Measurements from ENCODE around the gene RARB.

The RARB gene

GRCh38 chr3:25448750-25449692 is 21.0 kb downstream of the RARB start:
- no peak for DNase-seq

DNA sequence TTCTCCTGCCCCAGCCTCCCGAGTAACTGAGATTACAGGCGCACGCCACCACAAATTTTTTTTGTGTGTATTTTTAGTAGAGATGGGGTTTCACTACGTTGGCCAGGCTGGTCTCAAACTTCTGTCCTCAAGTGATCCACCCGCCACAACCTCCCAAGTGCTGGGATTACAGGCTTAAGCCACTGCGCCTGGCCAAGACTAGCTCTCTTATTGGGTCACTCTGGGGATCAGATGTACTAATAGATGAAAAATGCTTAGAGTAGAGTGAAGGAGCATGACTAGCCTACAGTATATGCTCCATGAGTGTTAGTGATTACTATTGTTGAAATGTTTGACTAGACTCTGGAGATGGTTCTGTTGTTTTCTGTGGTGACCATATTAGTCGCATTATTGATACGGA is 21.8 kb downstream of the RARB start:
- DNase-seq, result no peak

DNA sequence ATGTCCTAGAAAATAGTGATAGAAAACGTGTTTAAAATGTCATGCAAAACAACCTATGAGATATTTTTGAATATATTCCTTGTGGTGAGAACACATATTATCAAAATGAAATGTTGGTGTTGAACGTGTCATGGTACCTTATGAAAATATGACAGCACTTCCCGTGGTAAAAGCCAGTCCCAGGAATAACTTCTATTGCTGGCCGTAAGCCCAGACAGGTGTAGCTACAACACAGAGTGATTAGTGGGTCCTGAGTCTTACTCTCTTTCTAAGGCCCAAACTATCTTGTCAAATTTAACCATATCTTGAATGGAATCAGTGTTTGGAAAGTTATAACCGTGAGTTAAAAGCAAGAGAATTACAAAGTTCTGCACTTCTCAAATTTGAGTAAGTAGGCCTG is 24.1 kb downstream of the RARB start:
- DNase-seq, result no peak

DNA sequence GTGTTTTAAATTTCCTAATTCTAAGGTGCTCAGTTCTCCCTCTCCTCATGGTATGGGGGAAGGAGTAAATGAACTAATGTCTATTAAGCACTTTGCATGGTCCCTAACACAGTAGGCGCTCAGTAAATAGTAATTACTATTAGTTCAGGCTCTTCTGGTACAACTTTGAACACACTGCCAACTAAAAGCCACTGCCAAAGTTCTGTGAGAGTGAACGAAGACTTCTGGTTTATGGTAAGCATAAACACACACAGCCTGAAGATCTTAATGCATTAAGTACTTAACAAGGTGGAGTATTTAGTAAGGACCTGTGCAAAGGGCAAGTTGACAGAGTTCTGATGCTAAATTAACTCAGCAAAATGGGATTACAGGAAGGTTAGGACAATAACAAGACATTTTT is 24.7 kb downstream of the RARB start:
- no peak for DNase-seq

- DNase-seq, result no peak
Observed at GRCh38 chr3:25453619-25454004, 25.5 kb downstream of the RARB start.

GRCh38 chr3:25454005-25454927 is 26.2 kb downstream of the RARB start:
- no peak for DNase-seq

DNA sequence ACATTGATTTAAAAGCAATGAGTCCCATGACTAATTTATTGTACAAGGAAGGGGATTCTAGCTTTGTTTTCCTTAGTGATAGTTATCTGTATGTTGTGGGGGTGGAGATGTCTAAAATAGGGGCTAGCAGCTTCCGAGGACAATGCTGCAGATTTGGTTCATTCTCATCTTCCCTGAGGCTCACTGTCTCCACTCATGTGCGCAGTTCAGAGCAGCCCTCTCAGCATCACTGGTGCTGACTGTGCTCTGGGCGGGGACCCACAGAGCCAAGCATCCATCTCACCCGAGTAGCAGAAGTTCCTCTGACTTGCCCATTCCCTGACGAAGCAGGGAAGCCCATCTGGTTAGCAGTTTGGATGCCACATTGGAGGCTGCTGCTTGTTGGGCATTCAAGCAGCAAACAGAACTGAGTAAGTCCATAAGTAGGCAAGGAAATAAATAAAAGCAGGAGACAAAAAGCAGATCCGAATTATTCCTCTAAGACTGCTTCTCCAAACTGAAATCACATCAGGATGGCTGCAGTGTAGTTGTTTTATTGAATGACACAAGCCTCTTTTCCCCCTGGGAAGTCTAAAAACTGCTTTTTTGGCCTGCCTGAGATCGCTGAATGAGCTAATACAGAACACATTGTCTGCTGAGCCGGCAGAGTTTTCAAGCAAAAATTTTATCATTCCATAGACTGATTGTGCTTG is 27.5 kb downstream of the RARB start:
- DNase-seq, result peak; percentile 69

DNA sequence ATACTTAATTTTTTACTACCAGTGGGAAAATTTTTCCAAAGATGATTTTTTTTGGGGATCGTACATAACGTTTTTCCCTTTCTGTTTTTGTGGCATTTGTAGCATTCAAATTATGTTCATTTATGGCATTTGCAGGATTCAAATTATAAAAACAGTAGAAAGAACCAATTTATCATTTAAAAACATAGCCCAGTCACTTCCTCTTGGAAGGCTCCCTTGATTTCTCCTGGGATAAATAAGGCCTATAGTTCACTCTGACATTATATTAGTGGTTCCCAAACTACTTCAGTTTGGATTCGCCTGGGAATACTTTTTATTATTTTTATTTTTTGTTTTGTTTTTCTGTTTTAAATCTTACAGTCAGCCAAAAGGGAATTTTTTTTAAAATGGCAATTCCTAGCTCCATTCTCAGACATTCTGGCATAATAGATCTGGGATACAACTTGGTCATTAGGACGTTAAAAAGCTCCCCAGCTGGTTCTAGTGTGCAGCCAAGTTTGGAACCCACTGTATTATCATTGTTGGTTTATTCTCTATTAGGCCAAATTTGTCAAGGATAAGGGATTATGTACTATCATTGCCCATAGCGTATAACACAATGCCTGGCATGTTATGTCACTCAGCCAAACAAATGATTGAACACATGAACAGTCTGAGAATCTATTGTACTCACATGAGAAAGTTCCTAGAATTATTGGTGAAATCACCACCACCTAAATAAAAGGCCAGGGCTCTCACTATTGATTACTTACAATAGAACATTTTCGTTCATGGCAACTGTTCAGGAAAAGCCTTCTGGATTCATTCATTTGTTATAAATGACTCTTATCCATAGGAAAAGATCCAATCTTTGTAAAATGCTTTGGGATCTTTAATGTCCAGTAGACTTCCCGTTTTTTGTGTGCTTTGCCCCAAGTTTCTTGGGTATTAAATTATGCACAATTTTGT is 28.9 kb downstream of the RARB start:
- DNase-seq, result no peak

DNA sequence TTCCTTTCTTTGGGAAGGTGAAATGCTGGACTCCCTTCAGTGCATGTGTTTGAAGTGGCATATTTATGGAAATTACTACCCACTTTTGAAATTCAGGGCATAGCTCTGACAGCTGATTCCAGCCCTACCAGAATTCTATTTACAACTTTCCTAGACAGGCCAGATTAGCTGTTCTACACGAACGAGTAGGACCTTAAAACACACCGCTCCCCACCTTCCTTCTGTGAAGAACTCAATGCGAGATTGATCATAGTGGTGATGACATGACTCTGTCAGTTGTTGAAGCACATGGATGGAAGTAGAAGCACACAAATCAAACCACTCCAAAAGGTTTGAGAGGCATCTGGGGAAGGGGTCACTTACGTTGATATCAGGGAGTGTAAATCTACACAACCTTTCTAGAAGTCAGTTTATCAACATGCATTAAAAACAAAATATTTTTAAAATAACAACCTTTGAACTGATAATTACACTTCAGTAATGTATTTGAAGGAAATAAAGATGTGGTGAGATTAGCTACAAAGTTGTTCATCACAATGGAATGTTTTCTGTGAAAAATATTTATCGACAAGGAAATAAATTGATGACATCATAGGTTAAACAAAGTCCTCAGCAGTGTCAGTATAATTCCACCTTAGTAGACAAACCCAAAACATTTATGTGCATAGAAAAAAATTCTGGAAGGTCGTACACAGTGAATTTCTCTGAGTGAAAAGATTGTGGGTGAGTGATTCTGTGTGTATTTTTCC is 29.8 kb downstream of the RARB start:
- DNase-seq, result no peak

- DNase-seq, result no peak
Observed at GRCh38 chr3:25458420-25458814, 30.4 kb downstream of the RARB start.

DNA sequence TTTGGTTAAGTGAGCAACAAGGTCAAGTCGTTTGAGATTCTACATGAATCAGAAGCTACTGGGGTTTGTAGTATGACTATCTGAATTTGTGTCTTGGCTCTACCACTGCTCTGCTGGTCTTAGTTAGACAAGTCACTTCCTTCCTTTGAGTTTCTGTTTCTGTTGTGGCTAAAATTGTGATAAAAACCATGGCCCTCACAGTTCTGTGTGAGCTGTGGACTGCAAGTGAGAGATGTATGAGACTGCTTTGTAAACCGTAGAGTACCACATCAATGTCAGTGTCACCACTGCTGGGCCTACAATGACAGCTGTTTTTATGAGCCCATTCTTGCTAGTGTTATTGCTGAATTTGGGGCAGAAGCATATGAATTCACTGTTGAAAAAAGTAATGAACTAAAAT is 32.7 kb downstream of the RARB start:
- no peak for DNase-seq

- no peak for DNase-seq
Observed at GRCh38 chr3:25461946-25462345, 33.9 kb downstream of the RARB start.

DNA sequence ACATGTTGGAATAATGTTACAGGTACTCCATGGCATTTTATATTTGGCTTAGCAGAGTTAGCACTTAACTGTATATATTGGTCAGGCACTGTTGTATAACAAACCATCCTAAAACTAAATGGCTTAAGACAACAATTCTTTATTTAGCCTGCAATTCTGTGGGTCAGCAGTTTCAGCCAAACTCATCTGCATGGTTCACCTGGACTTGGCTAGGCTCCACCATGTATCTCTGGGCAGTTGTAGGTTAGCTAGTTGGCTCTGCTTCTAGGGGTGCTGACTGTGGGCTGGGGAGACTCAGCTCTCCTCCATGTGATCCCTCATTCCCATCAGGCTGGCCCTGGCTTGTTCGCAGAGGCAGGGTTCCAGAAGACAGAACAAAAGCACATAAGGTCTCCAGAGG is 34.4 kb downstream of the RARB start:
- no peak for DNase-seq

GRCh38 chr3:25463836-25464418 is 35.9 kb downstream of the RARB start:
- DNase-seq, result no peak

- no peak for DNase-seq
Observed at GRCh38 chr3:25465266-25465860, 37.3 kb downstream of the RARB start.

GRCh38 chr3:25468866-25469319 is 40.8 kb downstream of the RARB start:
- DNase-seq, result no peak

DNA sequence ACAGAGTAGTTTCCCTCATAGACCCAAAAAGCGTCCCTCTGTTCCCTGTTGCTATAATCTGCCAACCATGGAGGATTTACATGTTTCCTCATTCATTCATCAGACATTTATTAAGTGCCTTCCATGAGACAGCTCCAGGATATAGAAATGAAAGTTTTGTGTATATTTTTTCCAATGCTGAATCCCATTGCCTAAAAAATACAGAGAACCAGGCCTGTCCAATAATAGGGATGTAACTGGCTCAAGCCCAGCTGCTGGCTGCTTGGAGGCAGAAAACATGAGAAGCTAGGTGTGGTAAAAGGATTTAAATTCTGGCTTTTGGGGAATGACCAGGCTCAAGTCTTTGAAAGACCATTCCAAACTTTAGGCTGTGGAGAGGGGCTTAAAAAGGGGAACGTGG is 41.5 kb downstream of the RARB start:
- no peak for DNase-seq

- DNase-seq, result no peak
Observed at GRCh38 chr3:25471081-25471768, 43.2 kb downstream of the RARB start.

GRCh38 chr3:25472153-25472552 is 44.1 kb downstream of the RARB start:
- DNase-seq, result no peak

DNA sequence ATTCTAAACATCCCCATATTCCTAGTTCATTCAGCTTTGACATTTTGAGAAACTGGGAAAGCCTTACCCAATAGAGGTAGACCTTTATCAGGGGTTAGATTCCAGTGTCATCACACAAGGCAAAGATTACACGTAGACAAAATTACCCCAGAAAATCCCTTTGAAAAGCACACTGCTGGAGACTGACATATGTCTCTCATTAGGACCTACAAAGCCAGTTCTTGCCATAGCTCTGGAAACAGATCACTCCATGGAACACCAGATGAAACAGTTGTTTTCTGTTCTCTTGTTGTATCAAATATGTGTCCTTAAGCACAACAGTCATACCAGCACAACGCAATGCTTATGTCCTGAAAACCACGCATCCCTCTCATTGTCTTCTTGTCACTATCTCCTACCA is 44.7 kb downstream of the RARB start:
- no peak for DNase-seq

Measured in T1000 (cell line).